GM23248 (cell line): ENCODE data around the gene VSTM2B. TPM values are rescaled to one million over a fixed set of nuclear protein-coding genes. Genes with fewer than 3 reads are reported as not detected.

Experiments
- DNase-seq: peaks from one replicate; pipeline ENCODE4 v3.0.0-alpha.2; 2015
- H2AFZ ChIP-seq: fragments of 200-600 bp; sonication (generic); 2 replicates; pipeline ENCODE4 v1.6.1; 2016; ENCODE audit warnings: antibody characterized with exemption
- H3F3A ChIP-seq: fragments of 200-600 bp; sonication (generic); 2 replicates; pipeline ENCODE4 v1.6.1; 2016; ENCODE audit warnings: mild to moderate bottlenecking, antibody characterized with exemption, mixed run types; ENCODE audit not compliant: insufficient read depth
- H3K27ac ChIP-seq: fragments of 200-600 bp; sonication (generic); 2 replicates; pipeline ENCODE4 v1.5.1; 2016; ENCODE audit warnings: mild to moderate bottlenecking
- H3K27me3 ChIP-seq: fragments of 200-600 bp; sonication (generic); replicated peaks from 2 replicates; pipeline ENCODE4 v1.6.1; 2016; ENCODE audit warnings: mild to moderate bottlenecking; ENCODE audit not compliant: insufficient read depth
- H3K36me3 ChIP-seq: fragments of 200-600 bp; sonication (generic); 2 replicates; pipeline ENCODE4 v1.6.1; 2016; ENCODE audit warnings: low read depth, mild to moderate bottlenecking
- H3K4me1 ChIP-seq: fragments of 200-600 bp; sonication (generic); 2 replicates; pipeline ENCODE4 v1.6.1; 2016; ENCODE audit warnings: mild to moderate bottlenecking; ENCODE audit not compliant: insufficient read depth
- H3K4me2 ChIP-seq: fragments of 200-600 bp; sonication (generic); one replicate; pipeline ENCODE4 v1.6.1; 2016; ENCODE audit warnings: mild to moderate bottlenecking; ENCODE audit not compliant: unreplicated experiment
- H3K4me3 ChIP-seq: fragments of 200-600 bp; sonication (generic); 2 replicates; pipeline ENCODE4 v1.5.1; 2016; ENCODE audit warnings: mild to moderate bottlenecking
- H3K79me2 ChIP-seq: fragments of 200-600 bp; sonication (generic); 2 replicates; pipeline ENCODE4 v1.6.1; 2016; ENCODE audit warnings: mild to moderate bottlenecking; ENCODE audit not compliant: insufficient read depth
- H3K9ac ChIP-seq: fragments of 200-600 bp; sonication (generic); 2 replicates; pipeline ENCODE4 v1.6.1; 2016; ENCODE audit warnings: mild to moderate bottlenecking
- H3K9me2 ChIP-seq: fragments of 200-600 bp; sonication (generic); 2 replicates; pipeline ENCODE4 v1.6.1; 2016; ENCODE audit warnings: mixed run types, mild to moderate bottlenecking, moderate library complexity; ENCODE audit not compliant: insufficient read depth
- H3K9me3 ChIP-seq: fragments of 200-600 bp; sonication (generic); one replicate; pipeline ENCODE4 v1.6.1; 2017; ENCODE audit warnings: low read depth
- H4K20me1 ChIP-seq: fragments of 200-600 bp; sonication (generic); 2 replicates; pipeline ENCODE4 v1.6.0; 2016; ENCODE audit not compliant: insufficient read depth
- EZH2 ChIP-seq: fragments of 200-600 bp; sonication (generic); IDR thresholded peaks from 2 replicates; pipeline ENCODE4 v1.6.1; 2018; ENCODE audit warnings: antibody characterized with exemption, mild to moderate bottlenecking; ENCODE audit not compliant: insufficient read depth, poor library complexity, severe bottlenecking
- EZH2phosphoT487 ChIP-seq: fragments of 200-600 bp; sonication (generic); IDR thresholded peaks from 2 replicates; pipeline ENCODE4 v1.6.1; 2018; ENCODE audit warnings: antibody characterized with exemption, moderate library complexity, mild to moderate bottlenecking, low read depth; ENCODE audit not compliant: insufficient read depth
- WGBS, 2 experiments: methylation state at CpG; one replicate each; pipeline ENCODE4 v1.1.6; 2015 to 2017; ENCODE audit warnings: low lambda C conversion rate in 2 of 2, low coverage in 1 of 2; ENCODE audit errors: missing lambda C conversion rate in 2 of 2; 5-methylcytosine and 5-hydroxymethylcytosine counted together
- in situ Hi-C: fragments of 300-500 bp; cut with MboI; formaldehyde crosslinking; loops from 2 replicates; pipeline ENCODE4 v1.15.0; 2020
- polyA plus RNA-seq: library from polyadenylated mRNA; unstranded; fragments of >200 nt; fragmentation: Nextera tagmentation; extraction: Ambion mirVana; gene quantifications from 2 replicates; pipeline ENCODE4 v1.2.1, GENCODE V29; 2016
- total RNA-seq: library from RNA; depleted of rRNA; stranded (reverse); fragments of >200 nt; shearing (Covaris generic); gene quantifications from 2 replicates; pipeline ENCODE4 v1.2.3, GENCODE V29; 2014

VSTM2B gene
- total and polyA plus RNA-seq, 2 experiments from 2014 or later: not detected

GRCh38 chr19:29538146-29538545, 12.4 kb downstream of the VSTM2B start:
- H3K4me3 ChIP-seq: no peak overlapping the region
- no peaks in the 10 kb centered on the region for H3F3A ChIP-seq
- 71 to 75% methylated on average over 12 of the region's 12 CpGs for WGBS, 2 experiments

GRCh38 chr19:29538651-29539050, 12.9 kb downstream of the VSTM2B start:
- Histone ChIP-seq H3F3A (no peaks in the 10 kb centered on the region), H3K4me1 (no peaks in the 10 kb centered on the region), H3K4me3 (no peak overlapping the region), H3K27ac (no peak overlapping the region), H2AFZ (no peak overlapping the region), H3K36me3 (no peaks in the 10 kb centered on the region), H3K9ac (no peak overlapping the region), H4K20me1 (no peaks in the 10 kb centered on the region), H3K27me3 (no peaks in the 10 kb centered on the region; the same call in 1 of the 2 replicates), H3K9me3 (no peaks in the 10 kb centered on the region), H3K79me2 (no peaks in the 10 kb centered on the region), H3K4me2 (no peak overlapping the region), H3K9me2 (no peaks in the 10 kb centered on the region)
- TF ChIP-seq EZH2: no peak
- TF ChIP-seq EZH2phosphoT487: no peak
- in situ Hi-C loops: no loop called here
- 1 to 7% methylated on average over 3 of the region's 3 CpGs for WGBS, 2 experiments
- no peak for DNase-seq

More at GRCh38 chr19:29538146-29538545, 12.4 kb downstream of the VSTM2B start:
- H3K9ac ChIP-seq: no peak overlapping the region
- H3K4me1 ChIP-seq: no peaks in the 10 kb centered on the region
- in situ Hi-C loops: no loop called here
- no peaks in the 10 kb centered on the region for H3K9me2 ChIP-seq
- TF ChIP-seq EZH2phosphoT487: no peak
- no peak for TF ChIP-seq EZH2
- DNase-seq: no peak
- H2AFZ ChIP-seq: no peak overlapping the region
- no peak overlapping the region for H3K27ac ChIP-seq
- no peaks in the 10 kb centered on the region for H3K9me3 ChIP-seq
- H4K20me1 ChIP-seq: no peaks in the 10 kb centered on the region
- H3K4me2 ChIP-seq: no peak overlapping the region
- H3K27me3 ChIP-seq: no peaks in the 10 kb centered on the region; the same call in 1 of the 2 replicates
- H3K79me2 ChIP-seq: no peaks in the 10 kb centered on the region
- no peaks in the 10 kb centered on the region for H3K36me3 ChIP-seq

- WGBS, 2 experiments: 21 to 26% methylated on average over 9 of the region's 9 CpGs
These were observed 13.3 kb downstream of the VSTM2B start for GRCh38 chr19:29539131-29539530.

GRCh38 chr19:29539670-29540069, 13.9 kb downstream of the VSTM2B start:
- WGBS, 2 experiments: 0 to 2% methylated on average over 6 of the region's 6 CpGs
- no peaks in the 10 kb centered on the region for H3K79me2 ChIP-seq
- H3K4me2 ChIP-seq: no peak overlapping the region
- H3K27ac ChIP-seq: no peak overlapping the region
- no peaks in the 10 kb centered on the region for H4K20me1 ChIP-seq
- H3K9me2 ChIP-seq: no peaks in the 10 kb centered on the region
- no peaks in the 10 kb centered on the region for H3K36me3 ChIP-seq
- H3F3A ChIP-seq: no peaks in the 10 kb centered on the region
- in situ Hi-C loops: no loop called here
- no peaks in the 10 kb centered on the region for H3K9me3 ChIP-seq
- no peak for TF ChIP-seq EZH2phosphoT487
- TF ChIP-seq EZH2: no peak
- H3K4me1 ChIP-seq: no peaks in the 10 kb centered on the region
- no peak overlapping the region for H3K4me3 ChIP-seq
- no peaks in the 10 kb centered on the region; the same call in 1 of the 2 replicates for H3K27me3 ChIP-seq
- no peak overlapping the region for H3K9ac ChIP-seq
- no peak overlapping the region for H2AFZ ChIP-seq
- no peak for DNase-seq

More at GRCh38 chr19:29539131-29539530, 13.3 kb downstream of the VSTM2B start:
- Histone ChIP-seq H3K9me2 (no peaks in the 10 kb centered on the region), H3K4me1 (no peaks in the 10 kb centered on the region), H3K79me2 (no peaks in the 10 kb centered on the region), H3K9ac (no peak overlapping the region), H3K9me3 (no peaks in the 10 kb centered on the region), H3K4me3 (no peak overlapping the region), H3K27ac (no peak overlapping the region), H3K27me3 (no peaks in the 10 kb centered on the region; the same call in 1 of the 2 replicates), H3K36me3 (no peaks in the 10 kb centered on the region), H2AFZ (no peak overlapping the region), H3F3A (no peaks in the 10 kb centered on the region), H3K4me2 (no peak overlapping the region), H4K20me1 (no peaks in the 10 kb centered on the region)
- no peak for DNase-seq
- no peak for TF ChIP-seq EZH2phosphoT487
- TF ChIP-seq EZH2: no peak
- in situ Hi-C loops: no loop called here

GRCh38 chr19:29540114-29540513, 14.3 kb downstream of the VSTM2B start:
- H3K9ac ChIP-seq: no peak overlapping the region
- H3K36me3 ChIP-seq: no peaks in the 10 kb centered on the region
- H3K79me2 ChIP-seq: no peaks in the 10 kb centered on the region
- H3K9me3 ChIP-seq: no peaks in the 10 kb centered on the region
- no peaks in the 10 kb centered on the region; the same call in 1 of the 2 replicates for H3K27me3 ChIP-seq
- H3K4me3 ChIP-seq: no peak overlapping the region
- H4K20me1 ChIP-seq: no peaks in the 10 kb centered on the region
- H2AFZ ChIP-seq: no peak overlapping the region
- H3K4me2 ChIP-seq: no peak overlapping the region
- TF ChIP-seq EZH2phosphoT487 (no peak), EZH2 (no peak)
- 0 to 17% methylated on average over 1 of the region's 1 CpG for WGBS, 2 experiments
- no peaks in the 10 kb centered on the region for H3K9me2 ChIP-seq
- no peaks in the 10 kb centered on the region for H3K4me1 ChIP-seq
- in situ Hi-C loops: no loop called here
- H3K27ac ChIP-seq: no peak overlapping the region
- DNase-seq: no peak
- H3F3A ChIP-seq: no peaks in the 10 kb centered on the region
